Measurements from ENCODE around the gene RGL1. TPM values are rescaled to one million over a fixed set of nuclear protein-coding genes. Genes with fewer than 3 reads are reported as not detected.

The RGL1 gene
- total and polyA plus RNA-seq, 7 experiments from 2014 or later: 0.90 to 6.2 (median 2.6) TPM

DNA sequence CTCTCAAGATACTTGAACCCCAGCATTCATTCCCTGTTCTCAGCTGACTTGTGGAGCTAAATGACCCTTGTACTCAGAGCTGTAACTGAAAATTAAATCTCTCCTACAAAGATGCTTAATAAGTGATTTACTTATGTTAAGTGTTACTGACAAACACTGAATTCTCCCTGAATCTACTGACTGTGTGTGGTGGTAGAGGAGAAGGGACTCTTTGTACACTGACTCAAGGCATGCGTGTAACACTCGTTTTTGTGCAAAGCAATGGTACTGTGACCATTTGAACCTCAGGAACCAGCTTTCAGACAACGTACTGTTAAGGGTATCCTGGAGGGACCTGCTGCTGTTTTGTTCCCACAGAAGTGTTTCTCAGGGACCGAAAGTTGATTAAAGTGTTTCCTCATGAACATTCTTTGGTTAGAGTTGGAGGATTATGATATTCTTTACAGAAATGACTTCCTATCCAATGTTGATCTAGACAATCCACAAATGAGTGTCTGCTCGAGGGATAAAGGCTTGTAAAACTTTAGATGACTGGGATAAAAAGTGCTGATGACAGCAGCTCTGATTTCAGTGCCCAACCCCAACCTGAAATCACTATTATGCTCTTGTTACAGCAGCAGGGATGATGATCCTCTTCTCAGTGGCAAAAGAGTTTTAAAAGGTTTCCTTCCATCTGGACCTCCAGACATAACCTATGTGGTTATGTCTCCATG, 12.8 kb downstream of the RGL1 start:
- Mint-ChIP-seq H3K9me3 (no peaks in the 10 kb centered on the region), H3K27me3 (no peaks in the 10 kb centered on the region), H3K36me3 (peaks cover 0 to 3% (median 0%) of the 10 kb centered on the region in 5 donors), H3K27ac (no peak overlapping the region), H3K4me3 (no peak overlapping the region), H3K4me1 (peaks cover 0 to 11% (median 3%) of the 10 kb centered on the region in 7 donors)
- Histone ChIP-seq H3K27ac (ENCODE audit: low read depth, low read length) (no peak overlapping the region), H3K4me1 (ENCODE audit: control insufficient read depth in 2 of 2, insufficient read depth in 2 of 2, low read length in 2 of 2) (no peaks in the 10 kb centered on the region), H3K9me3 (ENCODE audit: control insufficient read depth in 2 of 3, low read length in 3 of 3) (no peaks in the 10 kb centered on the region), H3K4me3 (ENCODE audit: low read length) (no peak overlapping the region), H3K36me3 (ENCODE audit: control insufficient read depth in 2 of 3, insufficient read depth in 3 of 3, low read length in 3 of 3) (no peaks in the 10 kb centered on the region), H3K27me3 (ENCODE audit: control insufficient read depth in 2 of 2, insufficient read depth in 2 of 2, low read length in 2 of 2) (no peaks in the 10 kb centered on the region)
- POLR2A ChIA-PET: no interaction called here
- intact Hi-C loops (cut with micrococcal nuclease): no loop called here
- CTCF ChIA-PET: interaction anchor here (0.7 kb wide), 1 partner anchor 187 kb away, joined by 3 read pairs; no protein-coding TSS in a partner anchor
- DNase-seq (no peak), ATAC-seq (no peak)

DNA sequence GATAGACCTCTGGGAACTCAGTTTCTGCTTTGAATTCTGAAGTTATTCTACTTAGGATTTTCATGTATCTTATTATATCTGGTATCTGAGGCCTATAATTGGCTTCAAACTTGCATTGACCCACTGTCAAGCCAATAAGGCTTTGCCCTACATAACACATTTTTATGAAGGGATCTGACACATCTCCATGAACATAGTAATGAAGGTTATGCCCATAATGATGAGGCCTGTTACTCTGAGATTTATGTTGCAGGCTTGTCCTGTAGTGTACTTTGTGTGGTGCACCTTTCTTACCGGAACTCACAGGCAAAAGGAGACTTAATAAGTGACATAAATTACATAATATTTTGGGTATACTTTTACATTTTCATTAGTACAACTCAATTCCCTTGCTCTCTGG, 14.1 kb downstream of the RGL1 start:
- Mint-ChIP-seq H3K4me3 (no peak overlapping the region), H3K27ac (no peak overlapping the region), H3K4me1 (peaks cover 0 to 7% (median 3%) of the 10 kb centered on the region in 7 donors), H3K36me3 (peaks cover 0 to 2% (median 0%) of the 10 kb centered on the region in 5 donors), H3K27me3 (peaks cover 0 to under 1% (median 0%) of the 10 kb centered on the region in 5 donors), H3K9me3 (no peaks in the 10 kb centered on the region)
- H3K36me3 ChIP-seq (ENCODE audit: control insufficient read depth in 2 of 3, insufficient read depth in 3 of 3, low read length in 3 of 3): no peaks in the 10 kb centered on the region
- no peaks in the 10 kb centered on the region for H3K9me3 ChIP-seq (ENCODE audit: control insufficient read depth in 2 of 3, low read length in 3 of 3)
- no peaks in the 10 kb centered on the region for H3K27me3 ChIP-seq (ENCODE audit: control insufficient read depth in 2 of 2, insufficient read depth in 2 of 2, low read length in 2 of 2)
- no peak overlapping the region for H3K4me3 ChIP-seq (ENCODE audit: low read length)
- no peak overlapping the region for H3K27ac ChIP-seq (ENCODE audit: low read depth, low read length)
- H3K4me1 ChIP-seq (ENCODE audit: control insufficient read depth in 2 of 2, insufficient read depth in 2 of 2, low read length in 2 of 2): no peaks in the 10 kb centered on the region
- POLR2A ChIA-PET: no interaction called here
- ATAC-seq (no peak), DNase-seq (no peak)
- CTCF ChIA-PET: no interaction called here
- intact Hi-C loops (cut with micrococcal nuclease): no loop called here

DNA sequence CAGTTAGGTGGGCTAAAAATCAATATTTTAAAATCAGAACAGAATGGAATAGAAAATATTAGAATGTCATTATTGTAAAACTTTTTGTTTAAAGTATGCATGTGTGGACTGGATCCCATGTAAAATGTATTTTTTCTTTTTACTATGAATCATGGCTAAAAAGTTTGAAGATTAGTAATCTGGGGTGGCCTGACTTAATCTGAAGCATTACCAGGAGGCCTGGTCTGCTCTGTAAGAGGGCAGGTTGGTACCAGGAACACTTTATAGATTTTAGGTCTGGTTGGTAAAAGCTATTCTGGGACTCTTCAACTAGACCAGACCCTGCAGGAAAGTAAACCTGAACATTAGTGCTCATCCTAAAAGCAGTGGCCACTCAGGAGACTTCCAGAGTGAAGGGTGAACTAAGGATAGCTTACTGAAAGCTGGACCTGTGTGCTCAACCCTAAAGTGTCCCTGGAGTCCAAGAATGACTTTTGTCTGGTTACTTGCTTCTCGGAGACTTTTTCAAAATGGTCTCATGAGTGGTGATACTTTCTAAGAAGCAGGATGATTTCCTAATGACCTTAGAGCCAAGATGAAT, 16.5 kb downstream of the RGL1 start:
- Histone ChIP-seq H3K4me3 (ENCODE audit: low read length) (no peak overlapping the region), H3K4me1 (ENCODE audit: control insufficient read depth in 2 of 2, insufficient read depth in 2 of 2, low read length in 2 of 2) (no peaks in the 10 kb centered on the region), H3K27ac (ENCODE audit: low read depth, low read length) (no peak overlapping the region), H3K36me3 (ENCODE audit: control insufficient read depth in 2 of 3, insufficient read depth in 3 of 3, low read length in 3 of 3) (no peaks in the 10 kb centered on the region), H3K27me3 (ENCODE audit: control insufficient read depth in 2 of 2, insufficient read depth in 2 of 2, low read length in 2 of 2) (no peaks in the 10 kb centered on the region), H3K9me3 (ENCODE audit: control insufficient read depth in 2 of 3, low read length in 3 of 3) (no peaks in the 10 kb centered on the region)
- Mint-ChIP-seq H3K36me3 (peaks cover 0 to 7% (median 2%) of the 10 kb centered on the region in 5 donors), H3K4me3 (no peak overlapping the region), H3K27ac (no peak overlapping the region), H3K4me1 (peaks cover 0 to 5% (median 3%) of the 10 kb centered on the region in 7 donors), H3K27me3 (peaks cover 0 to 4% (median 0%) of the 10 kb centered on the region in 5 donors), H3K9me3 (peaks cover 0 to 2% (median 0%) of the 10 kb centered on the region in 11 donors)
- DNase-seq (no peak), ATAC-seq (no peak)
- ChIA-PET CTCF (no interaction called here), POLR2A (no interaction called here)
- intact Hi-C loops (cut with micrococcal nuclease): no loop called here

DNA sequence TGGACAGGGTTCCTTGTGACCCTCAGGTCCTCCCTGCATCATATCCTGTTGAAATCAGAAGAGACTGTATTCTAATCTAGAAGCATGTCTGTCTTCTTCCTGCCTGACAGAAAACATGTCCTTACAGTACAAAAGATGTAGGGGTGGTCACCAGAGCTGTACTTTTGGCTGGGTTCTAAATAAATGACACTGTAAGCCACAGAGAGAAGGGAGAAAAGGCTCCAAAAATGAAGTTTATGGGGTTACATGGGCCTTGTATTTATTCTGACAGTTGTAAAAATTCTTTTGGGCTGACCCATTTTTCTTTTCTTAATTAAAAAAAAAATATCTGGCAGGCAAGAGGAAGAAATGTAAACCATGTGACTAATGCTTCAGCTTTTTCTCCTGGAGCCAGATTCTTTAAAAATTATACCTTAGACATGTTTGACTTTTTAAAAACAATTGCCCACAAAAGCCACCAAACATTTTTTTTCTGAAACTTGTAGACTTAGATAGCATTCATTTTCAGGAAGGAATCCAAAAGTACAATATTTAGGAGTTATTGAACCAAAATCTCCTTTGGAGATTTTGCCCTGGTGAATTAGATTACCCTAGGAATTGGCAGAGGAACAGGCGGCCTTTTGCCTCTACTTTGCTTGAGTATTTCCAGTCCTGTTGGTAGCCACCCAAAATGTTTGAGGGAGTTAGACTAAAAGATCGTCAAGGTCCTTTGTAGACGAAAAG, 17.1 kb downstream of the RGL1 start:
- ChIA-PET POLR2A (no interaction called here), CTCF (interaction anchor here (1.4 kb wide), 1 partner anchor 166 kb away, joined by 6 read pairs; no protein-coding TSS in a partner anchor)
- Histone ChIP-seq H3K4me3 (ENCODE audit: low read length) (no peak overlapping the region), H3K27ac (ENCODE audit: low read depth, low read length) (no peak overlapping the region), H3K36me3 (ENCODE audit: control insufficient read depth in 2 of 3, insufficient read depth in 3 of 3, low read length in 3 of 3) (no peaks in the 10 kb centered on the region), H3K9me3 (ENCODE audit: control insufficient read depth in 2 of 3, low read length in 3 of 3) (no peaks in the 10 kb centered on the region), H3K27me3 (ENCODE audit: control insufficient read depth in 2 of 2, insufficient read depth in 2 of 2, low read length in 2 of 2) (no peaks in the 10 kb centered on the region), H3K4me1 (ENCODE audit: control insufficient read depth in 2 of 2, insufficient read depth in 2 of 2, low read length in 2 of 2) (no peaks in the 10 kb centered on the region)
- no peak overlapping the region for H3K27ac Mint-ChIP-seq
- peaks cover 0 to 2% (median 0%) of the 10 kb centered on the region in 11 donors for H3K9me3 Mint-ChIP-seq
- peaks cover 0 to 4% (median 0%) of the 10 kb centered on the region in 5 donors for H3K27me3 Mint-ChIP-seq
- H3K4me3 Mint-ChIP-seq: no peak overlapping the region
- ATAC-seq (no peak), DNase-seq (no peak)
- H3K4me1 Mint-ChIP-seq: peaks cover 0 to 5% (median 3%) of the 10 kb centered on the region in 7 donors
- peaks cover 0 to 9% (median 2%) of the 10 kb centered on the region in 5 donors for H3K36me3 Mint-ChIP-seq
- intact Hi-C loops (cut with micrococcal nuclease): no loop called here

DNA sequence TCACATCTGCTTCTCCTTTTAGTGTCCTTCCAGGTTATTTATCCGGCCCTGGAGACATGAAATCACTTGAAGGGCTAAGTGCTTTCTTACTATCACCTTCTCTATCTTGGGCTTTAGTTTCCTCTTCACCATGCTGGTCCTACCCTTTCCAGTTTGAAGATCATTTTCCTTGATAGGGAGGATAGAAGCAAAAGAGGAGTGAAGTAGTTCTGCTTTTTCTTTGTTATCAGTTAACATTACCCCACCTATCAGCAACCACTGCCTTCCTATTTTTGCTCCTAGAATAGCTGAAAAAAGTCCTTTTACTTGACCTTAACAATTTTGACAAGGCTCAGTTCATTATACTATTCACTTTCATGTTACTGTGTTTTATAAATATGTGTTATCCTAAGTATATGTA, 19.4 kb downstream of the RGL1 start:
- Mint-ChIP-seq H3K9me3 (peaks cover 0 to 2% (median 0%) of the 10 kb centered on the region in 11 donors), H3K4me1 (peaks cover 0 to 5% (median 3%) of the 10 kb centered on the region in 7 donors), H3K27ac (no peak overlapping the region), H3K27me3 (peaks cover 0 to 4% (median 0%) of the 10 kb centered on the region in 5 donors), H3K4me3 (no peak overlapping the region), H3K36me3 (peaks cover 0 to 9% (median 2%) of the 10 kb centered on the region in 5 donors)
- Histone ChIP-seq H3K27me3 (ENCODE audit: control insufficient read depth in 2 of 2, insufficient read depth in 2 of 2, low read length in 2 of 2) (no peaks in the 10 kb centered on the region), H3K4me1 (ENCODE audit: control insufficient read depth in 2 of 2, insufficient read depth in 2 of 2, low read length in 2 of 2) (no peaks in the 10 kb centered on the region), H3K9me3 (ENCODE audit: control insufficient read depth in 2 of 3, low read length in 3 of 3) (no peaks in the 10 kb centered on the region), H3K27ac (ENCODE audit: low read depth, low read length) (no peak overlapping the region), H3K36me3 (ENCODE audit: control insufficient read depth in 2 of 3, insufficient read depth in 3 of 3, low read length in 3 of 3) (no peaks in the 10 kb centered on the region), H3K4me3 (ENCODE audit: low read length) (no peak overlapping the region)
- DNase-seq (no peak), ATAC-seq (no peak)
- intact Hi-C loops (cut with micrococcal nuclease): no loop called here
- CTCF ChIA-PET: interaction anchor here (1.1 kb wide), 1 partner anchor 139 kb away, joined by 5 read pairs; no protein-coding TSS in a partner anchor
- POLR2A ChIA-PET: no interaction called here

DNA sequence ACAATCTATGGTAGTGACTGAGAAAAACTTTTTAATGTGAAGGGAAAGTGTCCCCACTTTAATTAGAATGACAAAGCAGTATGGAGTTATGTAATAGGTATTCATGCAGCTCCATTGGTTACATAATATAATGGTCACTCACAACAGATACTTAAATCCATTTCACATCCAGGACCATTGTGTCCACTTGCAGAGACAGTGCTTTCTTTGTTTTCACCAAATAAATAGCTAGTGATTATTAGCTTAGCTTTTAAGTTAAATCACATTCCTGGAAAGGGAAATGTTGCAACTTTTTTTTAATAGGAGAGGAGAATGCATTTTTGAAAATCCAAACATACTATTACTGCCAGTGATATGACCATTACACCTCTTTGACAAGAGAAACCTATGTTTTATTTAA, 22.9 kb downstream of the RGL1 start:
- no peak for ATAC-seq
- POLR2A ChIA-PET: no interaction called here
- Histone ChIP-seq H3K36me3 (ENCODE audit: control insufficient read depth in 2 of 3, insufficient read depth in 3 of 3, low read length in 3 of 3) (no peaks in the 10 kb centered on the region), H3K27ac (ENCODE audit: low read depth, low read length) (no peak overlapping the region), H3K4me3 (ENCODE audit: low read length) (no peak overlapping the region), H3K27me3 (ENCODE audit: control insufficient read depth in 2 of 2, insufficient read depth in 2 of 2, low read length in 2 of 2) (no peaks in the 10 kb centered on the region), H3K4me1 (ENCODE audit: control insufficient read depth in 2 of 2, insufficient read depth in 2 of 2, low read length in 2 of 2) (no peaks in the 10 kb centered on the region), H3K9me3 (ENCODE audit: control insufficient read depth in 2 of 3, low read length in 3 of 3) (no peaks in the 10 kb centered on the region)
- no peaks in the 10 kb centered on the region for H3K4me1 Mint-ChIP-seq
- no peak overlapping the region for H3K4me3 Mint-ChIP-seq
- no peak overlapping the region for H3K27ac Mint-ChIP-seq
- H3K27me3 Mint-ChIP-seq: peaks cover 0 to 4% (median 0%) of the 10 kb centered on the region in 5 donors
- peaks cover 0 to 2% (median 0%) of the 10 kb centered on the region in 11 donors for H3K9me3 Mint-ChIP-seq
- DNase-seq: no peak
- CTCF ChIA-PET: interaction anchor here (0.6 kb wide), 1 partner anchor 156 kb away, joined by 3 read pairs; no protein-coding TSS in a partner anchor
- H3K36me3 Mint-ChIP-seq: peaks cover 0 to 9% (median 4%) of the 10 kb centered on the region in 5 donors
- intact Hi-C loops (cut with micrococcal nuclease): no loop called here

Measured in naive thymus-derived CD4-positive, alpha-beta T cell (primary cell).